ENCODE results near the gene CRYM.

Gene CRYM

DNA sequence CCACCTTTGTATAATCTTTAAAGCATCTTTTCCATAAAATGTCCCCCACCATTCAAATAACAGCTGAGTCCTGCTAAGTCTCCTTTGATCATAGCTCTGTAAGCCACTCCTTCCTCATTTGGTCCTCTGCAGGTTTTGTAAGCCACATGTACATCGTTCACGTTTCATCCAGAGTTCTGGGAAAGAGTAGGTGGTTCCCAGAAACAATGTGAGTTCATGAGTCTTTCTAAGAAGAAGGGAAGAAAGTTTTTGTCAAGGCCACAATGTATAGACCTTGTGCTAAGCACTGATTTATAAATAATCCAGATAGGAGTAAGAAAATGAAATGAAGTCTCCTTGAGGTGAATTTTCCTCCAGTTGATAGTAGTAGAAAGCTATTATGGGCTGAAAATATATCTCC lies 53.3 kb downstream of the CRYM start:
- H3K4me3 ChIP-seq (replicated peaks; ENCODE audit: low read depth, low read length) = no peak overlapping the region
- no peak for DNase-seq (ENCODE audit: extremely low read depth, low read depth)
- TF ChIP-seq, protein P1, sequence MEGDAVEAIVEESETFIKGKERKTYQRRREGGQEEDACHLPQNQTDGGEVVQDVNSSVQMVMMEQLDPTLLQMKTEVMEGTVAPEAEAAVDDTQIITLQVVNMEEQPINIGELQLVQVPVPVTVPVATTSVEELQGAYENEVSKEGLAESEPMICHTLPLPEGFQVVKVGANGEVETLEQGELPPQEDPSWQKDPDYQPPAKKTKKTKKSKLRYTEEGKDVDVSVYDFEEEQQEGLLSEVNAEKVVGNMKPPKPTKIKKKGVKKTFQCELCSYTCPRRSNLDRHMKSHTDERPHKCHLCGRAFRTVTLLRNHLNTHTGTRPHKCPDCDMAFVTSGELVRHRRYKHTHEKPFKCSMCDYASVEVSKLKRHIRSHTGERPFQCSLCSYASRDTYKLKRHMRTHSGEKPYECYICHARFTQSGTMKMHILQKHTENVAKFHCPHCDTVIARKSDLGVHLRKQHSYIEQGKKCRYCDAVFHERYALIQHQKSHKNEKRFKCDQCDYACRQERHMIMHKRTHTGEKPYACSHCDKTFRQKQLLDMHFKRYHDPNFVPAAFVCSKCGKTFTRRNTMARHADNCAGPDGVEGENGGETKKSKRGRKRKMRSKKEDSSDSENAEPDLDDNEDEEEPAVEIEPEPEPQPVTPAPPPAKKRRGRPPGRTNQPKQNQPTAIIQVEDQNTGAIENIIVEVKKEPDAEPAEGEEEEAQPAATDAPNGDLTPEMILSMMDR (IDR thresholded peaks at IDR 0.05; ENCODE audit: low read depth, low read length, missing control alignments) = no peak

GRCh38 chr16:21223787-21224186 lies 54.3 kb downstream of the CRYM start:
- TF ChIP-seq, protein P1 (IDR thresholded peaks at IDR 0.05; ENCODE audit: low read depth, low read length, missing control alignments) = no peak
- no peak for DNase-seq (ENCODE audit: extremely low read depth, low read depth)

GRCh38 chr16:21222495-21223337 lies 55.4 kb downstream of the CRYM start:
- no peak overlapping the region for H3K4me3 ChIP-seq (replicated peaks; ENCODE audit: low read depth, low read length)
- no peak for DNase-seq (ENCODE audit: extremely low read depth, low read depth)
- TF ChIP-seq, protein P1 (IDR thresholded peaks at IDR 0.05; ENCODE audit: low read depth, low read length, missing control alignments) = no peak

More at GRCh38 chr16:21223787-21224186, 54.3 kb downstream of the CRYM start:
- no peak overlapping the region for H3K4me3 ChIP-seq (replicated peaks; ENCODE audit: low read depth, low read length)

GRCh38 chr16:21219551-21219950 lies 58.5 kb downstream of the CRYM start:
- DNase-seq (ENCODE audit: extremely low read depth, low read depth) = no peak
- TF ChIP-seq, protein P1 (IDR thresholded peaks at IDR 0.05; ENCODE audit: low read depth, low read length, missing control alignments) = no peak
- H3K4me3 ChIP-seq (replicated peaks; ENCODE audit: low read depth, low read length) = no peak overlapping the region

GRCh38 chr16:21218153-21218552 lies 59.9 kb downstream of the CRYM start:
- DNase-seq (ENCODE audit: extremely low read depth, low read depth) = no peak
- H3K4me3 ChIP-seq (replicated peaks; ENCODE audit: low read depth, low read length) = no peak overlapping the region
- TF ChIP-seq, protein P1 (IDR thresholded peaks at IDR 0.05; ENCODE audit: low read depth, low read length, missing control alignments) = no peak

- DNase-seq (ENCODE audit: extremely low read depth, low read depth) = no peak
- TF ChIP-seq, protein P1 (IDR thresholded peaks at IDR 0.05; ENCODE audit: low read depth, low read length, missing control alignments) = no peak
- no peak overlapping the region for H3K4me3 ChIP-seq (replicated peaks; ENCODE audit: low read depth, low read length)
These were observed 61.0 kb downstream of the CRYM start for GRCh38 chr16:21217121-21217520.
